Endothelial cell of umbilical vein (primary cell): ENCODE measurements around the gene AGO1. TPM values are rescaled to one million over a fixed set of nuclear protein-coding genes. Genes with fewer than 3 reads are reported as not detected.

Source experiments
- BruUV-seq: library from RNA; stranded (reverse); fragments of 400-500 nt; replicated peaks from 2 replicates; lab custom pipeline; 2021; lab: Mats Ljungman, UMichigan
- CTCF ChIA-PET: fragments of 300-600, 350-600 bp; sonication (Branson Sonifier 250); formaldehyde crosslinking; loops from one replicate; lab custom pipeline; 2021; ENCODE audit warnings: antibody characterized with exemption, inconsistent platforms; lab: Charles Lee
- POLR2A ChIA-PET: fragments of 300-600, 350-600 bp; sonication (Branson Sonifier 250); formaldehyde crosslinking; loops from one replicate; lab custom pipeline; 2021; ENCODE audit warnings: antibody characterized with exemption, inconsistent platforms; lab: Charles Lee
- DNase-seq: peaks from one replicate; pipeline ENCODE4 v3.0.0-alpha.2; 2011; ENCODE audit warnings: low read depth, low spot score
- FAIRE-seq: peaks from 2 replicates; lab custom pipeline; 2011; peaks lifted over from hg19 to GRCh38; lab: Jason Lieb, UNC
- H2AFZ ChIP-seq: 2 replicates; pipeline ENCODE4 v1.6.0; 2012; ENCODE audit warnings: low read depth, low read length, control low read depth, inconsistent platforms
- H3K27ac ChIP-seq: 2 replicates; pipeline ENCODE4 v1.5.1; 2011; ENCODE audit warnings: low read depth, mild to moderate bottlenecking, control low read depth, low read length, moderate library complexity; ENCODE audit not compliant: insufficient read depth
- H3K27me3 ChIP-seq, 2 experiments: 2 replicates each; pipeline versions ENCODE4 v1.6.0 to v1.6.1; 2011; ENCODE audit warnings: low read length in 2 of 2, mixed read lengths in 1 of 2; ENCODE audit not compliant: control insufficient read depth in 2 of 2, insufficient read depth in 2 of 2
- H3K36me3 ChIP-seq, 2 experiments: 2 replicates in 1 of 2; 3 replicates in 1 of 2; pipeline ENCODE4 v1.5.1; 2011; ENCODE audit warnings: low read length in 2 of 2, mild to moderate bottlenecking in 1 of 2, moderate library complexity in 1 of 2; ENCODE audit not compliant: control insufficient read depth in 2 of 2, insufficient read depth in 2 of 2; ENCODE audit errors: extremely low read depth in 1 of 2
- H3K4me1 ChIP-seq: 3 replicates; pipeline ENCODE4 v1.5.1; 2011; ENCODE audit warnings: mild to moderate bottlenecking, low read length; ENCODE audit not compliant: control insufficient read depth, insufficient read depth; ENCODE audit errors: extremely low read depth
- H3K4me2 ChIP-seq: 2 replicates; pipeline ENCODE4 v1.6.1; 2011; ENCODE audit warnings: low read length, control low read depth, mixed read lengths; ENCODE audit not compliant: insufficient read depth
- H3K4me3 ChIP-seq, 3 experiments: fragments of 200-600 bp in 1 of 3; sonication (generic), shearing (Covaris generic) in 1 of 3; replicated peaks in 1 of 3; 2 replicates each; pipeline ENCODE4 v1.5.1; 2011 to 2016; ENCODE audit warnings: control low read depth in 3 of 3, low read length in 3 of 3, mild to moderate bottlenecking in 2 of 3, inconsistent platforms in 1 of 3, low read depth in 1 of 3, moderate library complexity in 1 of 3; ENCODE audit not compliant: insufficient read depth in 1 of 3
- H3K79me2 ChIP-seq: 2 replicates; pipeline ENCODE4 v1.6.0; 2012; ENCODE audit warnings: low read length, inconsistent platforms; ENCODE audit not compliant: control insufficient read depth, insufficient read depth
- H3K9ac ChIP-seq: replicated peaks from 2 replicates; pipeline ENCODE3; 2011; ENCODE audit warnings: low read length, control low read depth; ENCODE audit not compliant: insufficient read depth; ENCODE audit errors: extremely low read depth
- H3K9me1 ChIP-seq: replicated peaks from 3 replicates; pipeline ENCODE4 v1.6.0; 2011; ENCODE audit warnings: mild to moderate bottlenecking, low read length; ENCODE audit not compliant: control insufficient read depth, insufficient read depth; ENCODE audit errors: extremely low read depth
- H3K9me3 ChIP-seq: replicated peaks from 2 replicates; pipeline ENCODE4 v1.5.1; 2012; ENCODE audit warnings: low read length, inconsistent platforms; ENCODE audit not compliant: control insufficient read depth, insufficient read depth
- H4K20me1 ChIP-seq: replicated peaks from 2 replicates; pipeline ENCODE3; 2011; ENCODE audit warnings: mild to moderate bottlenecking, low read length; ENCODE audit not compliant: control insufficient read depth, insufficient read depth; ENCODE audit errors: extremely low read depth
- CTCF ChIP-seq, 2 donors: IDR thresholded peaks; 1 replicate in 1 of 2; 2 replicates in 1 of 2; pipeline ENCODE4 v1.5.1; 2011; ENCODE audit warnings: low read length in 2 of 2, mild to moderate bottlenecking in 2 of 2, moderate library complexity in 2 of 2, control low read depth in 1 of 2, inconsistent platforms in 1 of 2, low read depth in 1 of 2; ENCODE audit not compliant: insufficient read depth in 1 of 2; ENCODE audit errors: extremely low read depth in 1 of 2
- EZH2 ChIP-seq: IDR thresholded peaks from 2 replicates; pipeline ENCODE4 v1.6.1; 2012; ENCODE audit warnings: borderline replicate concordance, low read depth, mild to moderate bottlenecking, moderate library complexity, low read length, inconsistent platforms; ENCODE audit not compliant: severe bottlenecking
- FOS ChIP-seq: IDR thresholded peaks from 2 replicates; pipeline ENCODE4 v1.6.1; 2011; ENCODE audit warnings: mild to moderate bottlenecking, low read length, moderate library complexity, borderline replicate concordance; ENCODE audit not compliant: insufficient read depth
- JUN ChIP-seq: IDR thresholded peaks from 2 replicates; pipeline ENCODE4 v1.6.1; 2011; ENCODE audit warnings: borderline replicate concordance, low read depth; ENCODE audit not compliant: insufficient read length, insufficient read depth
- MAX ChIP-seq: IDR thresholded peaks from 2 replicates; pipeline ENCODE4 v1.6.1; 2011; ENCODE audit not compliant: insufficient read depth, insufficient read length
- MYC ChIP-seq: IDR thresholded peaks from one replicate; pipeline ENCODE4 v1.6.1; 2011; ENCODE audit warnings: mild to moderate bottlenecking, low read depth, low read length
- POLR2A ChIP-seq: IDR thresholded peaks from 2 replicates; pipeline ENCODE4 v1.6.1; 2012; ENCODE audit warnings: low read depth, mild to moderate bottlenecking, control low read depth, low read length
- POLR2AphosphoS5 ChIP-seq: IDR thresholded peaks from 2 replicates; pipeline ENCODE4 v1.6.1; 2012; ENCODE audit warnings: low read depth, mild to moderate bottlenecking, control low read depth, low read length, moderate library complexity; ENCODE audit not compliant: insufficient read depth
- dilution Hi-C: fragments of 300-500 bp; cut with MboI; formaldehyde crosslinking; loops from one replicate; pipeline ENCODE4 v1.15.0; 2019; ENCODE audit warnings: low sequenced_read_pairs; ENCODE audit not compliant: extremely low pct_ligation_motif_present
- intact Hi-C: fragments of 100-400 bp; cut with micrococcal nuclease; formaldehyde crosslinking; loops from one replicate; pipeline ENCODE4 v1.10.0; 2022
- polyA plus RNA-seq, 4 experiments: library from polyadenylated mRNA; depleted of rRNA in 3 of 4; stranded (reverse) in 3 of 4; unstranded in 1 of 4; fragments of >200 nt; gene quantifications; 2 replicates each; pipeline versions ENCODE4 v1.2.1 to v1.2.3, GENCODE V29; 2011 to 2012; ENCODE audit warnings: missing spikeins in 1 of 4
- total RNA-seq: library from RNA; stranded (reverse); gene quantifications from 2 replicates; pipeline ENCODE4 v1.2.3, GENCODE V29; 2021

Gene AGO1
- total and polyA plus RNA-seq, 2 donors (not counting 3 experiments of a cell fraction or from before 2014, with no cell fraction given) = 10.8 to 31.0 TPM

- Histone ChIP-seq H3K9me1 (no peaks in the 10 kb centered on the region), H3K4me3 (no peak overlapping the region), H3K27me3 (no peaks in the 10 kb centered on the region), H3K9ac (no peak overlapping the region), H4K20me1 (no peaks in the 10 kb centered on the region), H3K79me2 (peaks cover 3% of the 10 kb centered on the region), H3K4me1 (no peaks in the 10 kb centered on the region), H3K36me3 (no peaks in the 10 kb centered on the region), H3K9me3 (no peaks in the 10 kb centered on the region), H3K4me2 (no peak overlapping the region), H2AFZ (no peak overlapping the region), H3K27ac (no peak overlapping the region)
- FAIRE-seq (no peak), DNase-seq (no peak)
- BruUV-seq = no TSS peak
- ChIA-PET CTCF (no interaction called here), POLR2A (no interaction called here)
- dilution Hi-C loops (no loop called here), intact Hi-C loops (no loop called here)
- no peak for TF ChIP-seq MAX
Measured at GRCh38 chr1:35958558-35958957, 75.5 kb downstream of the AGO1 start.

GRCh38 chr1:35959304-35959703 lies 76.3 kb downstream of the AGO1 start:
- H3K79me2 ChIP-seq = peaks cover 3% of the 10 kb centered on the region
- CTCF ChIA-PET = interaction anchor here (0.6 kb wide), 1 partner anchor 18 kb away, joined by 4 read pairs; no protein-coding TSS in a partner anchor
- no peaks in the 10 kb centered on the region for H3K9me3 ChIP-seq
- FAIRE-seq (no peak), DNase-seq (peak; percentile 34)
- H3K27ac ChIP-seq = no peak overlapping the region
- H3K4me1 ChIP-seq = no peaks in the 10 kb centered on the region
- dilution Hi-C loops = no loop called here
- no peak overlapping the region for H3K4me2 ChIP-seq
- no peaks in the 10 kb centered on the region for H3K9me1 ChIP-seq
- H4K20me1 ChIP-seq = no peaks in the 10 kb centered on the region
- no peak overlapping the region for H2AFZ ChIP-seq
- no peaks in the 10 kb centered on the region for H3K36me3 ChIP-seq
- no peak overlapping the region for H3K4me3 ChIP-seq
- no peak overlapping the region for H3K9ac ChIP-seq
- POLR2A ChIA-PET = no interaction called here
- BruUV-seq = no TSS peak
- H3K27me3 ChIP-seq = no peaks in the 10 kb centered on the region
- intact Hi-C loops = no loop called here
- TF ChIP-seq POLR2A (no peak), MYC (no peak), EZH2 (no peak), CTCF (IDR thresholded peaks at IDR 0.05; ENCODE audit: extremely low read depth in 1 of 2, insufficient read depth in 1 of 2, low read depth in 1 of 2, low read length in 2 of 2) (no peak), POLR2AphosphoS5 (no peak), JUN (no peak), FOS (no peak)
